HG02763 (cell line): ENCODE data around the gene EXOC6.

Source experiments
- ATAC-seq: cut with Tn5 transposase; IDR thresholded peaks from one replicate; pipeline ENCODE4 v1.9.1; 2021; ENCODE audit warnings: mild to moderate bottlenecking, moderate library complexity; ENCODE audit not compliant: unreplicated experiment

Gene EXOC6

DNA sequence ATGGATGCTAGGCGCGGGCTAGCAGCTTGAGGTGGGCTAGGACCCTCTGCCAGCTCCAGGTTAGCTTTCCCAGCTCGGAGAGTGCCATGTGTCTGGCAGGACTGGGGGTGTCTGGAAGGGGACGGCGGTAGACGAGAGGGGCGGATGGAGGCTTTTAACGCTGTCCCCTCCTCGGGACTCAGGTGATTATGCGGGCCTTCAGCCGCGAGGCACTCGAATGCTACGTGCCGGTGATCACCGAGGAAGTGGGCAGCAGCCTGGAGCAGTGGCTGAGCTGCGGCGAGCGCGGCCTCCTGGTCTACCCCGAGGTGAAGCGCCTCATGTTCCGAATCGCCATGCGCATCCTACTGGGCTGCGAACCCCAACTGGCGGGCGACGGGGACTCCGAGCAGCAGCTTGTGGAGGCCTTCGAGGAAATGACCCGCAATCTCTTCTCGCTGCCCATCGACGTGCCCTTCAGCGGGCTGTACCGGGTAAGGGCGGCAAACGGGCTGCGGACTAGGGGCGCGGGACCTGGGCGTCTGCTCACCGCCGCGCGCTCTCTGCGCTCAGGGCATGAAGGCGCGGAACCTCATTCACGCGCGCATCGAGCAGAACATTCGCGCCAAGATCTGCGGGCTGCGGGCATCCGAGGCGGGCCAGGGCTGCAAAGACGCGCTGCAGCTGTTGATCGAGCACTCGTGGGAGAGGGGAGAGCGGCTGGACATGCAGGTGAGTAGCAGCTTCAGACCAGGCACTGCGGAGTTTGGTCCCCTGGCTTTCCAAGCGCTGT is 226.5 kb downstream of the EXOC6 start:
- ATAC-seq, result no peak

DNA sequence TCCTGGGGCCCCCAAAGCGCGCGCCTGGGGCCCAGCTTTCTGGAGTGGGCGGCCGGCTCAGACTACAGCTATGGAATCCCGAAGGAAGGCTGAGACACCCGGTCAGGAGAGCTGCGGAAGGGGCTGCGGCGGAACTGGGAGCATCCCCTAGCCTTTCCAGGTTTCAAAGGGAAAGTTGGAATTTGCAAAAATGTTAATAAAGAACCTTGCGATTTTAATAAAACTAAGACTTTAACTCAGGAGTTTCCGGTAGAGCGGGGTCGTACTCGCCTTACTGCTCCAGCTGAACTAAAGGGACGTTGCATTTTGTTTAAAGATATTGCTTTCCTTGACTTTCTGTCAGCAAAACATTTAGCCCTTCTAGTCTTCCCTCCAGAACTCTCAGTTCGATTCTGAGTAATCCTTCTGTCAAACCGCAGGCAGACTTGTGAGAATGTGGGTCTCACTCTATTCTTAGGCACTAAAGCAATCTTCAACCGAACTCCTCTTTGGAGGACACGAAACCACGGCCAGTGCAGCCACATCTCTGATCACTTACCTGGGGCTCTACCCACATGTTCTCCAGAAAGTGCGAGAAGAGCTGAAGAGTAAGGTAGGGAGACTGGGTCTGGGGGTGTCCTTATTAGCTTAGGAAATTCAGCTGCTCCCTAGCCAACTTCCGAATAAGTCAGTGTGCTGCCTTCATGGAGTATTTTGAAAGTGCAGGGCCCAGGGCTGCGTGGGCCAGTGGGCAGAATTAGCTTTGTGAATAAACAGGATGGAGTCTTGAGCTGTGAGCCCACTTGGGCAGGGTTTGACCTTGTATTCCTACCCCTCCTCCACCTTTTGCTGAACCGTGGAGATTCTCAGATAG is 227.3 kb downstream of the EXOC6 start:
- ATAC-seq, result no peak

DNA sequence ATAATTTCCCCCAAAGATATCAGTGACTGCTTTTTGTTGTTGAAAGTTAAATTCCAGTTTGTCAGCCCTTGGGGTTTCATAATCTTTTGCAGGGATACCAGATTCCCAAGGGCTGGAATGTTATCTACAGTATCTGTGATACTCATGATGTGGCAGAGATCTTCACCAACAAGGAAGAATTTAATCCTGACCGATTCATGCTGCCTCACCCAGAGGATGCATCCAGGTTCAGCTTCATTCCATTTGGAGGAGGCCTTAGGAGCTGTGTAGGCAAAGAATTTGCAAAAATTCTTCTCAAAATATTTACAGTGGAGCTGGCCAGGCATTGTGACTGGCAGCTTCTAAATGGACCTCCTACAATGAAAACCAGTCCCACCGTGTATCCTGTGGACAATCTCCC is 228.6 kb downstream of the EXOC6 start:
- ATAC-seq, result no peak

DNA sequence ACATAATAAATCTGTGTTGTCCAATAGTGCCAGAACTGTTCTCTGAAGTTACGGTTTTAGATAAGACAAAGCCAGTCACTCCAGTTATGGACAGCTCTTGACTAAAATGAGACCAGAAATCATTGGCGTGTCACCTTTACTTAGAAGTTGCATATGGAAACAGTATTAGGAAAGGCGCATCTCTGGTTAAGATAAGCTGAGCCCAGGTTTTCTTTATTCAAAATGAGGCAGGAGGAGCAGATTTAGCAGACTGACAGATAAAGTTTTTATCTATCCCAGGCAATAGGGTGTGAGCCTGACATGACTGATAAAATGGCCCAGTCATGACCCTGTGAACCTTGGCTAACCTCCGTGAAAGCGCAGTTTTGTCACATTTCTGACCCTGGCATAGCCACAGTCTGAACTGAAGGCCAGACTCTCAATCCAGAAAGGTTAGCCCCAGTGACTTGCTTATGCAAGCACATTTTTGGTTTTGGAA is 229.6 kb downstream of the EXOC6 start:
- ATAC-seq, result no peak

DNA sequence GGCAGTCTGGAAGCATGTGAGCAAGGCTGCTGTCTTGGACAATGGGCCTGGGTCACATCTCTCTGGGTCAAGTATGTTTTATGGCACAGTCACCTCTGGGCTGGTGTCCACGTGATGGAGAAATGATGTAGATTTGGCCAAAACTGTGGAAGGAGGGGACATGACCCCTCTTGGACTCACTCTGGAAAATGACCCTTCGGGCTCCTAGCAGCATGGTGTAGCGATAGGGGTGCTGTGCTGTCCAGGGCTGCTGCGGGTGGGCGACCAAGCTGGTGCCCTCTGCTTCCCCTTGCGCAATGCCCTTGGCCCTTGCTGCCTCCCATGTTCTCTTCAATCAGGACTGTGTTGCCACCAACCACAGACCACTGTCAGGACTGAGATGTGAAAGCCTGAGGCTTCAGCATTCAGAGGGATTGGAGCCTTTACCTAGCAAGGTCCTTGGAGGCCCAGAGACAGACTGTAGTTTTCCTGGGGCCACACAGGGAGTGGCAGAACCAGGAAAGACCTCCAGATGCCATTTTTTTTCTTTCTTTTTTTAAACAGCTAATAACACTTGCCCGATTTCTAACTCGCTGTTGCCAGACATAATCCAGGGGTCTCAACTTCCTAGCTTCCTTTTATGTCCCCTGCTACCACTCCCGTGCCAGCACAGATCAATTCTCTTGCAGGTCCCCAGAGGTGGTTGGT is 231.5 kb downstream of the EXOC6 start:
- no peak for ATAC-seq

DNA sequence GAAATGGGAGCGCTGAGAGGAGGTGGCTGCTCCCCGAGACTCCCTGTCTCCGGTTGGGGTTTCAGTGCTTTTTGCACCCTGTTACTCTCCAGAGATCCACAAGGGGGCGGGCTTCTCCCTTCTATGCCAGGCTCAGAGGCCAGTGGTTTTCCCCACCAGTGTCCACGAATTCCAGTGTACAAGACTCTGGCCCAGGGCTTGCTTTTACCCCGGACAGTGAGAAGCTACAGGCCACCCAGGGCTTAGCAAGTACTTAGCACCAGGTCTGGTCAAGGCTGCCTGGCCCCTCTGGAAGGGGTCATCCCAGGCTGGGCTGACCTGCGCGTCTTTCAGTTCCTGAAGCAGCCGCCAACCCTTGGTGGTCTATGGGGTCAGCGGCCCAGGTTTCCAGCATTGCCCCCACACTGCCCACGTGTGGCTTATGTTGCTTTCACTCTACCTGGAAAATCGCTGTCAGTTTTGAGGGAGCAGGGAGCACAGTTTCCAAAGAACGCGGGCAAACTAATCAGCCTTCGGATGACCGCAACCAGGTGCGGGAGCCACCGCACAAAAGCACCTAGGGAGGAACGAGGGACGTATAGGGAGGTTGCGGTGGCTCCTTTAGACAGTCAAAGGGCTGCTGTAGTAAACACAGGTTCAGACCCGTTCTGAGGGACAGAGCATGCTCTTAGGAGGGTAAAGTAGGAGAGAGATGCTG is 232.2 kb downstream of the EXOC6 start:
- ATAC-seq, result no peak

DNA sequence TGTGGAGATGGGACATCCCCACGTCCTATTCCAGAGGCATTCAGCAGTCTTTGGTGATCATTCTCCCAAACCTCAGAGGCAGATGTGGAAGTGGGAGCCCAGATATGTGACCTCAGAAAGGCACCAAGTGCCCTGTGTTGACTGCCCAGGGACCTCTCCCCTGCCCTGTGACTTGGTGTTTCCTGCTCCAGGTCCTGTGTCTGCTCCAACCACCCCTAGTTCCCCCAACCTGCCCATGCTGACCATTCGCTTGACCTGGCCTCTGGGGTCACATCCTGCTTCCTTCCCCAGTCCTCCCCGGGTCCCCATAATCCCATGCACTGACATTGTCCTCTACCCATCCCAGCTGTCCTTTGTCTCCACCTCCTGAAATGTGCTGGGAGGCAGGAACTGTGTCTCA is 233.0 kb downstream of the EXOC6 start:
- ATAC-seq, result no peak

DNA sequence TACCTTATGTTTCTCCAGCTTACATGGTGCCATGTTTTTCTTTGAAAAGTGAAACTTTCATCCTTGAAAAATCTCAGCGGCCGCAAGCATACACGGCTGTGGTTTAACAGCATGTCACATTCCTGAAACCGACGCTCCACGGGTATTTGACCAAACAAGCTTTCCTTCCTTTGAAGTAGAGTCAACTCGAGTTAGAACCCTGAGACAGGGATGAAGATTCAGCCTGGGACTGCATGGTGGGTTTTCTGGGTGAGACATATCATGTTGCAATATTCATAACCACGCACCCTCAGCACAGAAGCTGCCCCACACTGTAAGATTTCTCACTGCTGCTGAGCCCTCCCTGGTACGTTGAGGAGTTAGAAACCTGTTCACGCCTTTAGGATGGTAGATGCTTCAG is 233.5 kb downstream of the EXOC6 start:
- ATAC-seq, result no peak

DNA sequence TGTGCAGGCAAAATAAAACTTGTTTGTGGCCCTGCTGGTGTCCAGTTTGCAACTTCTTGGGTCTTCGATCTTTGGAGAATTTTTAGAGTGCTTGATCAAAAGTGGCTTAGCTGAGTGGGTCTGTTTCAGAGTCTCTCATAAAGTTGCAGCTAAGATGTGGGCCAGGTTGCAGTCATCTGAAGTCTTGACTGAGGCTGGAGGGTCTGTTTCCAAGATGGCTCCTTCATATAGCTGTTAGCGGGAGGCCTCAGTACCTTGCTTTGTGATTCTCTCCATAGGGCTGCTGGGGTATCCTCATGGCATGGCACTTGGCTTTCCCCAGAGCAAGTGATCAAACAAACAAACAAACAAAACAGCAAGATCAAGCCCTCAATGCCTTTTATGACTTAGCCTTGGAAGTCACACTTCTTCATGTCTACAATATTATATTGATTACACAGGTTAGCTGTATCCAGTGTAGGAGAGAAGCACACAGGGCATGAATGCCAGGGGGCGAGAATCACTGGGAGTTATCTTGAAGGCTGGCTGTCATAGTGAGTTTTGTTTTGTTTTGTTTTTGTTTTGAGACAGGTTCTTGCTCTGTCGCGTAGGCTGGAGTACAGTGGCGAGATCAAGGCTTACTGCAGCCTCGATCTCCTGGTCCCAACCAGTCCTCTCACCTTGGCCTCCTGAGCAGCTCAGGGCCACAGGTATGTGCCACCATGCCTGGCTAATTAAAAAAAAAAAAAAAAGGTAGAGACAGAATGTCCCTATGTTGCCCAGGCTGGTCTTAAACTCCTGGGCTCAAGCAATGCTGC is 235.6 kb downstream of the EXOC6 start:
- ATAC-seq, result no peak

DNA sequence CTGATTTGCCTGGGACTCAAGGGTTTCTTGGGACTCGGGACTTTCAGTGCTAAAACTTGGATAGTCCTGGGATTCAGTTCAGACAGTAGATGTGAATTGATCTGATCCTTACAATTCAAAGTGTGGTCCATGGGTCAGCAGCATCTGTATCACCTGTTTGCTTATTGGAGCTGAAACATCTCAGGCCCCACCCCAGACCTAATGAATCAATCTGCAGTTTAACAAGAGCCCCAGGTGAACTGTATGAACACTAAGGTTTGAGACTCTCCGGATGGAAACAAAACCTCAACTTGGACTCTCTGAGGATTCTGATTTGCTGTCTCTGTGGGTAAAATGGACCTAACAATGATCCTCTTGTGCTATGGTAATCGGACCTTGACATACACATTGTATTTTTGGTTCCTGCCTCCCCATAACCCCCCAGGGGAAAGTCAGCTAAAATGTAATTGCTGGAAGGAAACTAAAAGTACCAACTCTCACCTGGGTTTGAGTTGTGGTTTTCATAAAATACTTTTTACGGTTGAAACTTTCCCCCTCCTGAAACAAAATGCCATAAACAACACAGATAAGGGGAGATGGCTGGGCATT is 237.0 kb downstream of the EXOC6 start:
- ATAC-seq, result no peak

DNA sequence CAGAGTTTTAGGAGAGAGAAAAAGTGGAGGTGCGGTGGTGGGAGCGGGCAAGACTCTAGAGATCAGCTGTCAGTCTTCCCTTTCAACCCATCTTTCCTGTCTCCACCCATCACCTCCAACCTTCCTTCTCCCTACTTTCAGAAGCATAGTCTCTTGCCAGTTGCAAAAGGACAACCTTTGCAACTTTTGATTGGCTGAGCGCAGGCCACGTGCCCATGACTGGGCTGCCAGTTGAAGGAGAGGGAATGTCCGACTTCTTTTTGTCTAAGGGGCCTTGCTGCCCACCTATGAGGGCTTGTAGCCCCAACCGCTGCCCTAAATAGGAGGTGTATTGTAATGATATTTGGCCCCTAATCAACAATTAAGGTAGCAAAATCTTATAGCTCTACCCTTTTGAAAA is 238.0 kb downstream of the EXOC6 start:
- ATAC-seq, result no peak

DNA sequence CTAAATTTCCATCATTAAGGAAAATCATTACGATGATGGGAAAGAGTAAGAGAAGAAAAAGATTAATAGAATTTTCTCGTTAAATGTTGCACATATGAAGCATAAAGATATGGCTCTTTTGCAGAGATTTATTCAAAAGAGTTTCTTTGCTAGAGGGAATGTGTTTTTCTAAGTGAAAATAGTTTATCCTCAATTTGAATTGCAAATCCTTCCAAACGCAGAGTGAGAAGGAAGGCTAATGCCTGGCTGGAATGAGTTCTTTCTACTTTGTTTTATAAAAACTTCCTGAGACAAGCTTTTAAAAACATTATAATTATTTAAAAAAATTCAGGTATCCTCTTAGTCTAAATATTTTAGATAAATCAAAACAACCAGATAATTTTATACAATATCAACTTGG is 239.5 kb downstream of the EXOC6 start:
- no peak for ATAC-seq

DNA sequence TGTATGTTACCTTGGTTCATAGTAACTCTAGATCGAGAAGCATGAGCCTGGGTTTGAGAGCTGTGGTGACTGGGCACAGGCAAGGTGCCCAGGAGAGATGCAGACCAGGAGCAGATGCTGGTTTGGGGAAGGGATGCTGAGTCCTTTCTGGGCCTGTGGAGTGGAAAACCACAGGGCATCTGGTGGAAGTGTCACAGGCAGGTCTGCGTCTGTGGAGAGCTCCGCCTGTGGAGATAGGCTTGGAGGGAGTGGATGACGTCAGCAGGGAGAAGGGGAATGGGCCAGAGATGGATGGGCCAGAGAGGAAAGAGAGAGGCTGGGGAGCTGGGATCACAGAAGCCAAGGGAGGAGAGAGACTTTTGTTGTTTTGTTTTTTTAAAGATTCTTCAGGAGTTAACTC is 240.1 kb downstream of the EXOC6 start:
- no peak for ATAC-seq

DNA sequence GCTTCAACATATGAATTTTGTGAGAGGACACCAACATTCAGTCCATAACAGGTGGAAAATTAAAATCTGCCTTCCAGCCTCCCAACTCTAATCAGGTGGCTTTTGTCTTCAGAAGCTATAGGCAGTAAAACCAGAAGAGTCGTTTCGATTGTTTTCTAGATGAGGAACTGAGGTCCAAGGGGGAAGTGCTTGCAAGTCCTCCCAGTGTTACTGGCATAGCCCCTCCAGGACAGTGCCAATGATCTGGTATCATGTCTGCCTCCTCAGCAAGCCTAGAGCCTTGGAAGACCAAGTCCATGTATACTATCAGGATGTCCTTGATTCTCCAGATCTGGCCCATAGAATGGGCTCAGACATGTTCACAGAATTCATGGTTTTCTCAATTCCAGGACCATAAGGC is 242.3 kb downstream of the EXOC6 start:
- no peak for ATAC-seq

DNA sequence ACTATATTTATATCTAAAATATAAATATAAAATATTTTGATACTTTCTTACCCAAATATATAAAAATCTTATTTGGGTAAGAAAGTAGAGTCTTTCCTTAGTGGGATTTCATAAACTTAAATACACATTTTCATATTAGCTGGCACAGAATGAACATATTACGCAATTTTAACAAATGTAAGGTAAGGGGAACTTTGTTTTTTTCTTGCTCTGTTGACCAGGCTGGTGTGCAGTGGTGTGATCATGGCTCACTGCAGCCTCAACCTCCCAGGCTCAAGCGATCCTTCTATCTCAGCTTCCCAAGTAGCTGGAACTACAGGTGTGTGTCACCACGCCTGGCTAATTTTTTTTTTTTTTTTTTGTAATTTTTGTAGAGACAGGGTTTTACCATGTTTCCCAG is 243.6 kb downstream of the EXOC6 start:
- ATAC-seq, result no peak

DNA sequence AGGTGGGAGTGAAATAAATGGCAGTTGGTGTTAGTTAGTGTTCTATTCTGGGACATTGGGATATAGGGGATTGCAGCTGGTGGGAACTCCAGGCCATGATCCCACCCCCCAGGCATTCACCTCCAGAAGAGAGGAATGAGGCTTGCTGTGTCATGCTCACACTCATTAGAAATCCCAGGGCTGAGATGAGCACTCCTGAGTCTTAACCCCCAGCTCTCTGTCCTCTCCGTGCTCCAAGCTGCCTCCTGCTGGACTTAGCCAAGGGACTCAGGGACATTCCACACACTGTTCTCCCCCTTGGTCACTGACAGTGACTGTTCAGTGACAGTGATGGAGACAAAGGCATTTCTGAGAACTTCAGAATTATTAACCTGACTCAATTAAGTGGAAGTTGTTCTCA is 246.9 kb downstream of the EXOC6 start:
- ATAC-seq, result no peak

DNA sequence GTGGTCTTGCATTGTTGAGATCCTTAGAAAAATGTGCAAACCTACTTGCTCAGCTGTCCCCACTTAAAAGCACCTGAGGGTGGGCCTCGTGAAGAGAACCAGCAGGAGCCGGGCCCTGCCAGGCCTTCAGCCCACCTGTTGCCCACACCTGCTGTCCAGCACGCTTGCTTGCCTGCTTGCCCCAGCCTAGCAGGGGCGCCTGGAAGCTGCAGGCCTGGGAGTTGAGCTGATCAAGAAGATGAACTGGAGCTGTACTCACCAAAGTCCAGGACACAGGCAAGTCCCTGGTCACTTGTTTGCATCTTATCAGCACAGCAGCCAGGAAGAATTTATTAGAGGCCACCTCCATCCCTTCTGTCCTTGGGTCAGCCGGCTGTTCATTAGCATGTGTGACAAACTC is 248.6 kb downstream of the EXOC6 start:
- ATAC-seq, result no peak

DNA sequence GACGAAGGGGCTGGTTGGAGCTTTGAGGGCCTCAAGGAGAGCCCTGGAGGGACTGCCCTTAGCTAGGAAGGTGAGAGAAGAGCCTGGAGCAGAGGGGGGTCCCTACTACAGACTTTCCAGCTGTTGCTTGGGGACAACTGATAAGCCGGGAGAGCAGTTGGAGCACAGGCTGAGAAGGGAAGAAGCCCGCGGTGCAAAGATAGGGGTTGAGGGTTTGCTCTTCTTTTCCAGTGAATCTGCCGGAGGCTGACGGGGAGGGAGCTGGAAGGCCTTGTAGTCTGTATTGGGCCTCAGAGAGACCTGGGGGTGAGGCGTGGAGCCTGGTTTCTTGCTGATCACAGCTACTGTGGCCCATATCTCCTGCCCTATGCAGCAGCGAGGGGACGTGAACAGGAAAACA is 249.1 kb downstream of the EXOC6 start:
- ATAC-seq, result no peak

DNA sequence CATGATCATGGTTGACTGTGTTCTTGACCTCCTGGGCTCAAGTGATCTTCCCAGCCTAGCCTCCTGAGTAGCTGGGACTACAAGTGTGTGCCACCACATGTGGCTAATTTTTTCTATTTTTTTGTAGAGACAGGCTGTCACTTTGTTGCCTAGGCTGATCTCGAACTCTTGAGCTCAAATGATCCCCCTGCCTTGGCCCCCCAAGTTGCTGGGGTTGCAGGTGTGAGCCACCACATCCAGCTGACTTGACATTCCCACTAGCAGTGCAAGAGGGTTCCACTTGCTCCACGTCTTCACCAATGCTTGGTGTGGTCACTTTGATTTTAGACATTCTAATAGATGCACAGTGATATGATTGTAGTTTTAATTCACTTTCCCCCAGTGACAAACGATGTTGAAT is 250.5 kb downstream of the EXOC6 start:
- ATAC-seq, result no peak

DNA sequence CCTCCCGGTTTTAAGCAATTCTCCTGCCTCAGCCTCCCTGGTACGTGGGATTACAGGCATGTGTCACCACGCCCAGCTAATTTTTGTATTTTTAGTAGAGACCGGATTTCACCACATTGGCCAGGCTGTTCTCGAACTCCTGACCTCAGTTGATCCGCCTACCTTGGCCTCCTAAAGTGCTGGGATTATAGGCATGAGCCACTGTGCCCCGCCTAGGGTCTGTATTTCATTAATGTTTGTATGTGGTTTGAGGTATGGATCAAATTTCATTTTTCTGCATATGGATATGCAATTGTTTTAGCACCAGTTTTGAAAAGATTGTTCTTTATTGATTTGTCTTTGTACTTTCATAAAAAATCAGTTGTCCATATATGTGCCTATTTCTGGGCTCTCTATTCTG is 251.3 kb downstream of the EXOC6 start:
- ATAC-seq, result no peak
